Ectodermal cell (in vitro differentiated cells): ENCODE measurements around the gene SCIN.

Experiments used
- H3K27ac ChIP-seq: 2 replicates; pipeline ENCODE4 v1.7.0; 2013; ENCODE audit warnings: mild to moderate bottlenecking, low read depth, low read length; ENCODE audit not compliant: insufficient read depth, poor library complexity, severe bottlenecking
- H3K27me3 ChIP-seq: 2 replicates; pipeline ENCODE4 v1.7.0; 2013; ENCODE audit warnings: mild to moderate bottlenecking, low read length; ENCODE audit not compliant: insufficient read depth, control insufficient read depth, poor library complexity, severe bottlenecking
- H3K36me3 ChIP-seq: one replicate; pipeline ENCODE4 v1.7.0; 2013; ENCODE audit warnings: low read length; ENCODE audit not compliant: control insufficient read depth, insufficient read depth
- H3K4me1 ChIP-seq: one replicate; pipeline ENCODE4 v1.7.0; 2013; ENCODE audit warnings: low read length; ENCODE audit not compliant: control insufficient read depth, insufficient read depth
- H3K4me3 ChIP-seq: 2 replicates; pipeline ENCODE4 v1.7.0; 2013; ENCODE audit warnings: low read depth, low read length, control low read depth; ENCODE audit not compliant: insufficient read depth
- H3K9me3 ChIP-seq: 2 replicates; pipeline ENCODE4 v1.7.0; 2013; ENCODE audit warnings: mild to moderate bottlenecking, low read length, moderate library complexity; ENCODE audit not compliant: control insufficient read depth
- WGBS, 2 experiments: methylation state at CpG; one replicate each; pipeline ENCODE4 v1.1.7; 2013; ENCODE audit warnings: missing lambda C conversion rate in 2 of 2; 5-methylcytosine and 5-hydroxymethylcytosine counted together

SCIN gene

GRCh38 chr7:12565873-12566272 lies 4.6 kb upstream of the SCIN start:
- Histone ChIP-seq H3K27me3 (peaks cover 16% of the 10 kb centered on the region), H3K36me3 (no peaks in the 10 kb centered on the region), H3K4me3 (no peak overlapping the region), H3K27ac (no peak overlapping the region), H3K9me3 (no peaks in the 10 kb centered on the region), H3K4me1 (no peaks in the 10 kb centered on the region)
- WGBS, 2 experiments: 95 to 98% methylated on average over 2 of the region's 2 CpGs

- H3K4me1 ChIP-seq: no peaks in the 10 kb centered on the region
- no peak overlapping the region for H3K4me3 ChIP-seq
- WGBS, 2 experiments: 86 to 90% methylated on average over 1 of the region's 1 CpG
- H3K36me3 ChIP-seq: no peaks in the 10 kb centered on the region
- peaks cover 27% of the 10 kb centered on the region for H3K27me3 ChIP-seq
- H3K27ac ChIP-seq: no peak overlapping the region
- no peaks in the 10 kb centered on the region for H3K9me3 ChIP-seq
Observed at GRCh38 chr7:12567015-12567414, 3.5 kb upstream of the SCIN start.

- Histone ChIP-seq H3K27ac (no peak overlapping the region), H3K4me1 (no peaks in the 10 kb centered on the region), H3K27me3 (peaks cover 40% of the 10 kb centered on the region), H3K4me3 (no peak overlapping the region), H3K36me3 (no peaks in the 10 kb centered on the region), H3K9me3 (no peaks in the 10 kb centered on the region)
- 48 to 51% methylated on average over 5 of the region's 5 CpGs for WGBS, 2 experiments
Observed at GRCh38 chr7:12569673-12570072, 847 bp upstream of the SCIN start.

GRCh38 chr7:12570168-12570533 lies 369 bp upstream of the SCIN start:
- H3K4me1 ChIP-seq: no peaks in the 10 kb centered on the region
- WGBS, 2 experiments: 12 to 17% methylated on average over 10 of the region's 10 CpGs
- no peak overlapping the region for H3K27ac ChIP-seq
- peaks cover 40% of the 10 kb centered on the region for H3K27me3 ChIP-seq
- peak overlapping the region; percentile 40 for H3K4me3 ChIP-seq
- no peaks in the 10 kb centered on the region for H3K9me3 ChIP-seq
- no peaks in the 10 kb centered on the region for H3K36me3 ChIP-seq

GRCh38 chr7:12571691-12572090 lies 1.2 kb downstream of the SCIN start:
- Histone ChIP-seq H3K27ac (no peak overlapping the region), H3K9me3 (no peaks in the 10 kb centered on the region), H3K4me1 (no peaks in the 10 kb centered on the region), H3K36me3 (no peaks in the 10 kb centered on the region), H3K4me3 (no peak overlapping the region), H3K27me3 (peaks cover 40% of the 10 kb centered on the region)
- WGBS, 2 experiments: 89 to 96% methylated on average over 5 of the region's 5 CpGs

GRCh38 chr7:12572941-12573575 lies 2.5 kb downstream of the SCIN start:
- 49 to 97% methylated on average over 1 to 2 of the region's 2 CpGs for WGBS, 2 experiments
- no peaks in the 10 kb centered on the region for H3K4me1 ChIP-seq
- no peaks in the 10 kb centered on the region for H3K36me3 ChIP-seq
- H3K27ac ChIP-seq: no peak overlapping the region
- H3K4me3 ChIP-seq: no peak overlapping the region
- H3K9me3 ChIP-seq: no peaks in the 10 kb centered on the region
- H3K27me3 ChIP-seq: peaks cover 40% of the 10 kb centered on the region

GRCh38 chr7:12573885-12574284 lies 3.4 kb downstream of the SCIN start:
- Histone ChIP-seq H3K36me3 (no peaks in the 10 kb centered on the region), H3K27me3 (peaks cover 40% of the 10 kb centered on the region), H3K4me1 (no peaks in the 10 kb centered on the region), H3K27ac (no peak overlapping the region), H3K9me3 (no peaks in the 10 kb centered on the region), H3K4me3 (no peak overlapping the region)
- WGBS, 2 experiments: 90 to 96% methylated on average over 1 of the region's 1 CpG

GRCh38 chr7:12578930-12579640 lies 8.6 kb downstream of the SCIN start:
- Histone ChIP-seq H3K27me3 (no peaks in the 10 kb centered on the region), H3K27ac (no peak overlapping the region), H3K36me3 (no peaks in the 10 kb centered on the region), H3K4me1 (no peaks in the 10 kb centered on the region), H3K9me3 (no peaks in the 10 kb centered on the region), H3K4me3 (no peak overlapping the region)
- 86 to 87% methylated on average over 4 to 7 of the region's 8 CpGs for WGBS, 2 experiments

GRCh38 chr7:12581897-12582296 lies 11.4 kb downstream of the SCIN start:
- Histone ChIP-seq H3K27ac (no peak overlapping the region), H3K27me3 (no peaks in the 10 kb centered on the region), H3K36me3 (no peaks in the 10 kb centered on the region), H3K4me3 (no peak overlapping the region), H3K4me1 (no peaks in the 10 kb centered on the region), H3K9me3 (no peaks in the 10 kb centered on the region)
- WGBS, 2 experiments: 88 to 89% methylated on average over 3 of the region's 3 CpGs

GRCh38 chr7:12582362-12582761 lies 11.8 kb downstream of the SCIN start:
- H3K27me3 ChIP-seq: no peaks in the 10 kb centered on the region
- H3K27ac ChIP-seq: no peak overlapping the region
- 94 to 98% methylated on average over 3 of the region's 3 CpGs for WGBS, 2 experiments
- no peaks in the 10 kb centered on the region for H3K36me3 ChIP-seq
- H3K9me3 ChIP-seq: no peaks in the 10 kb centered on the region
- no peak overlapping the region for H3K4me3 ChIP-seq
- H3K4me1 ChIP-seq: no peaks in the 10 kb centered on the region
